Skin epidermis (tissue), 12 donors: Measurements from ENCODE around the gene NUDT17.

Source experiments
- H3K27ac ChIP-seq, 21 experiments: fragments of 200-600 bp; sonication (generic) in 11 of 21; one replicate each; pipeline ENCODE4 v1.5.0; 2020; ENCODE audit warnings: mild to moderate bottlenecking in 3 of 21, inconsistent platforms in 2 of 21, moderate library complexity in 2 of 21
- H3K4me3 ChIP-seq, 7 experiments: fragments of 200-600 bp; sonication (generic) in 2 of 7; one replicate each; pipeline ENCODE4 v1.5.0; 2020; ENCODE audit warnings: inconsistent platforms in 2 of 7, mild to moderate bottlenecking in 2 of 7, moderate library complexity in 1 of 7

The NUDT17 gene

GRCh38 chr1:145885738-145886287 is 40.4 kb downstream of the NUDT17 start, which contains the start of gene ANKRD35:
ANKRD35 (minus strand) TSS chr1:145885866; CDS start chr1:145885758, 108 bp downstream.
- H3K27ac ChIP-seq, result peak within 1 kb of the TSS in 7 of 21 experiments; percentile 10 to 63 (median 22)
- peak within 1 kb of the TSS; percentile 44 to 75 (median 56) for H3K4me3 ChIP-seq

- peak overlapping the region in 2 of 21 experiments; percentile 18 to 63 for H3K27ac ChIP-seq
- peak overlapping the region; percentile 44 to 75 (median 56) for H3K4me3 ChIP-seq
Measured at GRCh38 chr1:145886390-145886789, 41.0 kb downstream of the NUDT17 start.

GRCh38 chr1:145886816-145887215 is 41.4 kb downstream of the NUDT17 start:
- H3K4me3 ChIP-seq, result no peak overlapping the region
- H3K27ac ChIP-seq, result peak overlapping the region in 1 of 21 experiments; percentile 63

GRCh38 chr1:145887631-145888030 is 42.2 kb downstream of the NUDT17 start:
- Histone ChIP-seq H3K27ac (no peak overlapping the region), H3K4me3 (no peak overlapping the region)

- no peak overlapping the region for H3K4me3 ChIP-seq
- peak overlapping the region in 6 of 21 experiments; percentile 8 to 86 (median 44) for H3K27ac ChIP-seq
Measured at GRCh38 chr1:145889722-145890121, 44.3 kb downstream of the NUDT17 start.

GRCh38 chr1:145891143-145891542 is 45.7 kb downstream of the NUDT17 start:
- Histone ChIP-seq H3K27ac (peak overlapping the region in 20 of 21 experiments; percentile 48 to 94 (median 80)), H3K4me3 (no peak overlapping the region)

- Histone ChIP-seq H3K27ac (peak overlapping the region; percentile 23 to 94 (median 79)), H3K4me3 (no peak overlapping the region)
Measured at GRCh38 chr1:145891587-145892485, 46.4 kb downstream of the NUDT17 start.

- no peak overlapping the region for H3K4me3 ChIP-seq
- peak overlapping the region; percentile 23 to 94 (median 79) for H3K27ac ChIP-seq
Measured at GRCh38 chr1:145892486-145893087, 47.2 kb downstream of the NUDT17 start.

- peak overlapping the region in 7 of 21 experiments; percentile 52 to 94 (median 87) for H3K27ac ChIP-seq
- H3K4me3 ChIP-seq, result no peak overlapping the region
Measured at GRCh38 chr1:145893306-145894055, 48.1 kb downstream of the NUDT17 start.

- no peak overlapping the region for H3K27ac ChIP-seq
- no peak overlapping the region for H3K4me3 ChIP-seq
Measured at GRCh38 chr1:145895471-145895870, 50.0 kb downstream of the NUDT17 start.

GRCh38 chr1:145897969-145898368 is 52.5 kb downstream of the NUDT17 start:
- no peak overlapping the region for H3K4me3 ChIP-seq
- H3K27ac ChIP-seq, result no peak overlapping the region
